Ovary (tissue), 9 donors: ENCODE measurements around the gene SCTR. TPM values are rescaled to one million over a fixed set of nuclear protein-coding genes. Genes with fewer than 3 reads are reported as not detected.

Source experiments
- DNase-seq, 5 donors: peaks; one replicate each; pipeline ENCODE4 v3.0.0-alpha.2; 2019 to 2020
- H3K27ac ChIP-seq, 2 donors: fragments of 200-600 bp; one replicate each; pipeline versions ENCODE4 v1.5.1 to v1.8.0; 2019 to 2022
- H3K27me3 ChIP-seq: fragments of 200-600 bp; one replicate; pipeline ENCODE4 v1.8.0; 2022
- H3K36me3 ChIP-seq: fragments of 200-600 bp; sonication (generic); one replicate; pipeline ENCODE4 v1.5.1; 2019
- H3K4me1 ChIP-seq: one replicate; pipeline ENCODE4 v1.8.1; 2013; ENCODE audit warnings: mild to moderate bottlenecking, moderate library complexity; ENCODE audit not compliant: insufficient read depth
- H3K4me3 ChIP-seq: fragments of 200-600 bp; sonication (generic); one replicate; pipeline ENCODE4 v1.5.1; 2017
- H3K9me3 ChIP-seq, 2 donors: fragments of 200-600 bp in 1 of 2; sonication (generic) in 1 of 2; one replicate each; pipeline versions ENCODE4 v1.5.1 to v1.8.1; 2013 to 2019; ENCODE audit warnings: mild to moderate bottlenecking in 1 of 2, moderate library complexity in 1 of 2
- EP300 ChIP-seq: sonication (generic); formaldehyde crosslinking; IDR thresholded peaks from one replicate; pipeline ENCODE4 v1.6.1; 2017; ENCODE audit warnings: antibody characterized with exemption
- POLR2A ChIP-seq: fragments of 450-650 bp; IDR thresholded peaks from one replicate; pipeline ENCODE4 v1.6.1; 2017; ENCODE audit warnings: antibody characterized with exemption, mild to moderate bottlenecking, moderate library complexity
- WGBS, 3 donors: extraction: QIAGEN DNeasy Blood & Tissue Kit in 1 of 3; methylation state at CpG; one replicate each; pipeline versions ENCODE4 v1.1.5 to v1.1.7; 2013 to 2017; 5-methylcytosine and 5-hydroxymethylcytosine counted together
- intact Hi-C, 4 donors: fragments of 100-400 bp; cut with DNase I; formaldehyde crosslinking; loops; one replicate each; pipeline versions ENCODE4 v1.11.0 to v1.15.1; 2022 to 2023
- polyA plus RNA-seq, 2 donors: library from polyadenylated mRNA; stranded (reverse); fragments of 200-250 nt in 1 of 2; fragments of 350-450 nt in 1 of 2; fragmentation: Illumina TruSeq in 1 of 2; extraction: RNeasy Lipid Tissue Mini Kit (QIAGEN cat#74804) in 1 of 2; gene quantifications; one replicate each; pipeline ENCODE4 v1.2.3, GENCODE V29; 2013 to 2014
- total RNA-seq, 7 donors: library from RNA; depleted of rRNA in 2 of 7; stranded (reverse); fragments of >200 nt in 2 of 7; fragmentation: NEBNext Ultra II Directional in 3 of 7; extraction: Animal tissue kit (Norgen Biotek cat#: 25700) in 3 of 7; gene quantifications; one replicate each; pipeline versions ENCODE4 v1.1.0 to v1.2.4, GENCODE V29; 2016 to 2023
- TF ChIP-seq, protein P1 (sequence below), 3 donors: fragments of 450-650 bp in 2 of 3; fragments of 200-600 bp in 1 of 3; IDR thresholded peaks; one replicate each; pipeline versions ENCODE4 v1.5.1 to v1.8.0; 2016 to 2022; ENCODE audit warnings: antibody characterized with exemption in 3 of 3, mild to moderate bottlenecking in 1 of 3
- donor health status: DM: no; HTN: no; CAD: no; lungs with moderate emphysema.
- donor health status: DM: no; HTN: no; CAD: no.
- donor health status: Bipolar disorder and iron deficiency.
- donor health status: DM: yes; HTN: yes; CAD: no.
- donor health status: DM: no; HTN: no; CAD: no.
- donor health status: DM: yes; HTN: yes; CAD: no.

SCTR gene
- total and polyA plus RNA-seq, 9 donors: 0.23 to 14.1 (median 0.84) TPM; not detected in 5

DNA sequence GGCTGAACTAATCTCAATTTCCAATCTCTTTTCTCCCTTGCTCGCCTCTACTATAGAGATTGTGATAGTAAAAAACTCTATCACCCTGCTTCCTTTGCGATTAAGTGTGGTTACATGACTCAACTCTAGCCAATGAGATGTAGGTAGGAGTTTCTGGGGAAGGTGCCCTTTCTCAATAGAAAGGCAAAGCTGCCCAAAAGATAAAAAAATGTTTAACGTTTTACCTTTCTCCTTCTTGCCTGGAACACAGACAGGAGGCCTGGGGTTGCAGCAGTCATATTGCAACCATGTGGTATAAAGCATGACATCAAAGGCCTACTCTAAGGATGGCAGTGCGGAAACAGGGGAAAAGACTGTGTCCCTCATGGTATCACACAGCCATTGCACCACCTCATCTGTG, 61.1 kb downstream of the SCTR start:
- Histone ChIP-seq H3K27me3 (no peaks in the 10 kb centered on the region), H3K4me1 (no peaks in the 10 kb centered on the region), H3K4me3 (no peak overlapping the region), H3K27ac (no peak overlapping the region), H3K9me3 (no peaks in the 10 kb centered on the region), H3K36me3 (no peaks in the 10 kb centered on the region)
- intact Hi-C loops: no loop called here
- TF ChIP-seq, protein P1, sequence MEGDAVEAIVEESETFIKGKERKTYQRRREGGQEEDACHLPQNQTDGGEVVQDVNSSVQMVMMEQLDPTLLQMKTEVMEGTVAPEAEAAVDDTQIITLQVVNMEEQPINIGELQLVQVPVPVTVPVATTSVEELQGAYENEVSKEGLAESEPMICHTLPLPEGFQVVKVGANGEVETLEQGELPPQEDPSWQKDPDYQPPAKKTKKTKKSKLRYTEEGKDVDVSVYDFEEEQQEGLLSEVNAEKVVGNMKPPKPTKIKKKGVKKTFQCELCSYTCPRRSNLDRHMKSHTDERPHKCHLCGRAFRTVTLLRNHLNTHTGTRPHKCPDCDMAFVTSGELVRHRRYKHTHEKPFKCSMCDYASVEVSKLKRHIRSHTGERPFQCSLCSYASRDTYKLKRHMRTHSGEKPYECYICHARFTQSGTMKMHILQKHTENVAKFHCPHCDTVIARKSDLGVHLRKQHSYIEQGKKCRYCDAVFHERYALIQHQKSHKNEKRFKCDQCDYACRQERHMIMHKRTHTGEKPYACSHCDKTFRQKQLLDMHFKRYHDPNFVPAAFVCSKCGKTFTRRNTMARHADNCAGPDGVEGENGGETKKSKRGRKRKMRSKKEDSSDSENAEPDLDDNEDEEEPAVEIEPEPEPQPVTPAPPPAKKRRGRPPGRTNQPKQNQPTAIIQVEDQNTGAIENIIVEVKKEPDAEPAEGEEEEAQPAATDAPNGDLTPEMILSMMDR (IDR thresholded peaks at IDR 0.05): no peak
- TF ChIP-seq POLR2A: no peak
- WGBS, 3 donors: 46 to 72% (median 57%) methylated on average over 4 of the region's 4 CpGs
- DNase-seq: no peak

DNA sequence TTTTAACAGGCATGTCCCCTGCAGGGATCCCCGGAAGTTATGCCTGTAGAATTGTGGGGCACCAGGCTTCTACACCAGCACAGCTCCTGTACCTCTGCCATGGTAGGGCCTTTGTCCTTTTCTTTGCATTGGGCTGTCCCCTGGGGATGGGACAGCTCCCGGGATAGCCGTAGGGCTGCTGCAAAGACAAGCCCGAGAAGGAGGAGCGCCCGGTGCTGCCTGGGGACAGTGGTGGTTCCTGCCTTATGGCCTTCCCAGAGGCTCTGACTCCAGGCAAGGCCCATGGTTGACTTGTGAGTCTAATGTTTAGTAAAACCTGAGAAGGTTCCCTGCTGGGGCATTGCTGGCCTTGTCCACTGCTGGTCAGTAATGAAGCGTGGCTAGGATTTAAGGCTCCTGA, 61.7 kb downstream of the SCTR start:
- no peak for DNase-seq
- intact Hi-C loops: no loop called here
- H3K4me3 ChIP-seq: no peak overlapping the region
- H3K27ac ChIP-seq: no peak overlapping the region
- H3K4me1 ChIP-seq: no peaks in the 10 kb centered on the region
- 94 to 96% (median 96%) methylated on average over 7 of the region's 7 CpGs for WGBS, 3 donors
- H3K27me3 ChIP-seq: no peaks in the 10 kb centered on the region
- TF ChIP-seq, protein P1 (IDR thresholded peaks at IDR 0.05): no peak
- no peak for TF ChIP-seq POLR2A
- no peak for TF ChIP-seq EP300
- no peaks in the 10 kb centered on the region for H3K9me3 ChIP-seq
- H3K36me3 ChIP-seq: no peaks in the 10 kb centered on the region

DNA sequence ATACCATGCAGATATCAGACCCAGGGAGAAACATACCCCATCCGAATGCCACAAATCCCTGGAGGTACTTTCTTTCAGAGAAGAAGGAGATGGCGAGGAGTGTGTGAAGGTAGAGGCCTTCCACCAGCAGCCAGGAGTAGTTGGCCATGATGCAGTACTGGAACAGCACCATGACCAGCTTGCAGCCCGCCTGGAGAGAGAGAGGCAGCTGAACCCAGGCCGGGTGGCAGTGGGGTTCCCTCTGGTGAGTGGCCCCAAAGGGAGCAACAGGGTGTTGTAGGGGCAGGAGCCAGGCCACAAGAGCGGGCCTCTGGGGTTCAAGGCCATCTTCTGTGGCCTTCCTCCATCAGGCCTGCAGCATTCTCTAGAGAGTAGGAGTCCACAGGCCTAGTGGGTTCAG, 62.5 kb downstream of the SCTR start:
- H3K4me3 ChIP-seq: no peak overlapping the region
- TF ChIP-seq, protein P1 (IDR thresholded peaks at IDR 0.05): no peak
- TF ChIP-seq POLR2A (no peak), EP300 (no peak)
- no peaks in the 10 kb centered on the region for H3K27me3 ChIP-seq
- WGBS, 3 donors: 79 to 96% (median 94%) methylated on average over 5 of the region's 5 CpGs
- intact Hi-C loops: no loop called here
- no peak overlapping the region for H3K27ac ChIP-seq
- H3K4me1 ChIP-seq: no peaks in the 10 kb centered on the region
- H3K36me3 ChIP-seq: no peaks in the 10 kb centered on the region
- DNase-seq: no peak
- H3K9me3 ChIP-seq: no peaks in the 10 kb centered on the region

DNA sequence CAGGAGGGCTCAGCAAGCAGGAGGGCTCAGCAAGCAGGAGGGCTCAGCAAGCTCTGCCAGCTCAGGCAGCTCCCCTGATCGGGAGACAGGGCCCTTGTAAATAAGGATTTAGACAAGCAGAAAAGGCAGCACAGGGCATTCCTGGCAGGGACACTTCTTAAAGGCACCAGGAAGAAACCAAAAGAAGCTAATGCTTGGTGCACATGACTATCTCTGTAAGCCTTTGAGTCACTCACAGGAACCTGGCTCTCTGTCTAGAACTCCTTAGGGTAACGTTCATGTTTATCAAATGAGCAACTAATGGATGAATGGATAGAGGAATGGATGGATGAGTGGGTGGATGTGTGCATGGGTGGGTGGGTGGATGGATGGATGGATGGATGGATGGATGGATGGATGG, 64.2 kb downstream of the SCTR start:
- 44 to 59% (median 48%) methylated on average over 2 of the region's 2 CpGs for WGBS, 3 donors
- intact Hi-C loops: no loop called here
- Histone ChIP-seq H3K4me3 (no peak overlapping the region), H3K9me3 (no peaks in the 10 kb centered on the region), H3K27me3 (no peaks in the 10 kb centered on the region), H3K27ac (no peak overlapping the region), H3K36me3 (no peaks in the 10 kb centered on the region), H3K4me1 (no peaks in the 10 kb centered on the region)
- TF ChIP-seq POLR2A: no peak
- TF ChIP-seq, protein P1 (IDR thresholded peaks at IDR 0.05): no peak
- no peak for TF ChIP-seq EP300
- no peak for DNase-seq
